Right atrium auricular region (tissue), 2 donors: Measurements from ENCODE around the gene BCAM. TPM values are rescaled to one million over a fixed set of nuclear protein-coding genes. Genes with fewer than 3 reads are reported as not detected.

ENCODE experiments used
- DNase-seq: peaks from one replicate; pipeline ENCODE4 v3.0.0-alpha.2; 2019; ENCODE audit warnings: low spot score
- H3K27ac ChIP-seq, 2 donors: fragments of 200-600 bp; sonication (generic); 1 replicate in 1 of 2; 2 replicates in 1 of 2; pipeline ENCODE4 v1.5.1; 2016 to 2019
- H3K27me3 ChIP-seq, 2 donors: fragments of 200-600 bp; sonication (generic); one replicate each; pipeline versions ENCODE4 v1.5.1 to v1.6.0; 2017 to 2019
- H3K36me3 ChIP-seq: fragments of 200-600 bp; sonication (generic); one replicate; pipeline ENCODE4 v1.5.1; 2016
- H3K4me1 ChIP-seq, 2 donors: fragments of 200-600 bp; sonication (generic); one replicate each; pipeline versions ENCODE4 v1.5.1 to v1.6.0; 2017 to 2019
- H3K4me3 ChIP-seq, 2 donors: fragments of 200-600 bp; sonication (generic); 1 replicate in 1 of 2; 2 replicates in 1 of 2; pipeline ENCODE4 v1.5.1; 2017 to 2019; ENCODE audit warnings: mild to moderate bottlenecking in 1 of 2, moderate library complexity in 1 of 2
- H3K9me3 ChIP-seq, 2 donors: fragments of 200-600 bp; sonication (generic); one replicate each; pipeline ENCODE4 v1.5.1; 2019
- total RNA-seq, 2 donors: library from RNA; depleted of rRNA; stranded (reverse); fragments of >200 nt; gene quantifications; one replicate each; pipeline ENCODE4 v1.1.0, GENCODE V29; 2016
- TF ChIP-seq, protein P1 (sequence below), 2 donors: fragments of 200-600 bp; sonication (generic); IDR thresholded peaks; one replicate each; pipeline ENCODE4 v1.5.1; 2019; ENCODE audit warnings: antibody characterized with exemption in 2 of 2

BCAM gene
- total RNA-seq, 2 donors from 2014 or later, result 82.1 to 102 TPM

DNA sequence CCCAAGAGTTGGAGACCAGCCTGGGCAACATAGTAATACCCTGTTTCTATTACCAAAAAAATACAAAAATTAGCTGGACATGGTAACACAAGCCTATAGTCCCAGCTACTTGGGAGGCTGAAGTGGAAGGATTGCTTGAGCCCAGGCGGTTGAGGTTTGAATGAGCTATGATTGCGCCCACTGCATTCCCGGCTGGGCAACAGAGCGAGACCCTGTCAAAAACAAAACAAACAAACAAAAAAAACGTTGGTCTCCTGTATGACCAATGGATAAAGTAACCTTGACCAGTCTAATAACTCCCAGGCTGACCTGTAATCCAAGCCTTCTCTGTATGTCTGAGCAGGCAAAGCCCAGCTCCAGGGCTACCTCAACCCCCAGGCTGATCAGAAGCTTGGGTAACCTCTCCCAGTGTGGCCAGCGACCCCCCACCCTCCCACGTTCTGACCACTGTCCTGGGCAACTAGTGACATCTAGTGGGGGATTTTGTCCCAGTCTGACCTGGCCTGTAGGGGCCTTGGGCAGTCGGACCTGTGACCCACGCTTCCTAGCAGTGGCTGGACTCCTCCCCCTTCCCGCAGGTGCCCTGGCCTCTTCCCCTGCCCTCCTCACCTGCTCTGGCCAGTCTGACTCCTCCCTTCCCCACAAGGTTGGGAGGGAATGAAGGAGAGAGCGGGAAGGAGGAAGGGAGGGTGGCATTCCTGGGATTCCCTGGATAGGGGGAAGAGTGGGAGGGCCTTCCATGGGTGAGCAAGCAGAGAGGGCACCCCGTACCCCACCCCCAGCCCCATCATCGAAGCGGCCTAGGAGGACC lies 1.0 kb upstream of the BCAM start:
- Histone ChIP-seq H3K27ac (peak overlapping the region; percentile 56 to 75), H3K4me3 (peak overlapping the region in 1 of 2 donors; percentile 66), H3K36me3 (peaks cover under 1% of the 10 kb centered on the region), H3K27me3 (no peaks in the 10 kb centered on the region), H3K4me1 (peaks cover 0 to 31% of the 10 kb centered on the region in 2 donors), H3K9me3 (no peaks in the 10 kb centered on the region)
- no peak for DNase-seq
- TF ChIP-seq, protein P1, sequence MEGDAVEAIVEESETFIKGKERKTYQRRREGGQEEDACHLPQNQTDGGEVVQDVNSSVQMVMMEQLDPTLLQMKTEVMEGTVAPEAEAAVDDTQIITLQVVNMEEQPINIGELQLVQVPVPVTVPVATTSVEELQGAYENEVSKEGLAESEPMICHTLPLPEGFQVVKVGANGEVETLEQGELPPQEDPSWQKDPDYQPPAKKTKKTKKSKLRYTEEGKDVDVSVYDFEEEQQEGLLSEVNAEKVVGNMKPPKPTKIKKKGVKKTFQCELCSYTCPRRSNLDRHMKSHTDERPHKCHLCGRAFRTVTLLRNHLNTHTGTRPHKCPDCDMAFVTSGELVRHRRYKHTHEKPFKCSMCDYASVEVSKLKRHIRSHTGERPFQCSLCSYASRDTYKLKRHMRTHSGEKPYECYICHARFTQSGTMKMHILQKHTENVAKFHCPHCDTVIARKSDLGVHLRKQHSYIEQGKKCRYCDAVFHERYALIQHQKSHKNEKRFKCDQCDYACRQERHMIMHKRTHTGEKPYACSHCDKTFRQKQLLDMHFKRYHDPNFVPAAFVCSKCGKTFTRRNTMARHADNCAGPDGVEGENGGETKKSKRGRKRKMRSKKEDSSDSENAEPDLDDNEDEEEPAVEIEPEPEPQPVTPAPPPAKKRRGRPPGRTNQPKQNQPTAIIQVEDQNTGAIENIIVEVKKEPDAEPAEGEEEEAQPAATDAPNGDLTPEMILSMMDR (IDR thresholded peaks at IDR 0.05), result peak; percentile 65 to 70

DNA sequence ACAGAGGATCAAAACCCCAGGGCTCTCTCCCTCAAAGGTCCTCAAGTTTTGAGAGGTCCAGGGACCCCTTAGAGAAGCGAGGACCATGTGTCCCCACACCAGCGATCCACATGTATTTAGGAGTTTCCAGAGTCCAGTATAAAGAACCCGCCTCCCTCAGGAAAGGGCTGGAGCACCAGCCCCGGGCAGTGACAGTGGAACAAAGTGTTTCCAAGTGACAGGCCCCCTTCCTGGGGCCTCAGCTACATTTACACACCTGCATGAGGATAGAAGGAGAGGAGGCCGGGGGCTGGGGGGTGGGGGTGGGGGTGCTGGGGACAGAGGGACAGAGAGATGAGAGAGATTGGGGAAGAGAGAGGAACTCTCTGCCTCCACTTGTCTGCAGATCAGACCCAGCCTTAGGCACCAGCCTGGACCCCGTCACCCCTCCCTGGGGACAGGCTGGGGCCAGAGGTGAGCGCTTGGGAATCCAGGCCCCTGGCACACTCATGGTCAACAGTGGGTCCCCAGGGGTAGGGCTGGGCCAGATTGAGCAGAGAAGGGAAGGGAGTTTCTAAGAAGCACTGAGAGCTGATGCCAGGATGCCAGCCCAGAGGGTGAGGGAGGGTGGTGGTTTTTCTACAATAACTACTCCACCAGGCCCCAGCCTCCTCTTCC lies 802 bp downstream of the BCAM start:
- Histone ChIP-seq H3K9me3 (no peaks in the 10 kb centered on the region), H3K4me1 (peaks cover 0 to 31% of the 10 kb centered on the region in 2 donors), H3K27me3 (no peaks in the 10 kb centered on the region), H3K36me3 (peaks cover 19% of the 10 kb centered on the region), H3K27ac (peak overlapping the region; percentile 56 to 75), H3K4me3 (peak overlapping the region; percentile 63 to 66)
- TF ChIP-seq, protein P1 (IDR thresholded peaks at IDR 0.05), result no peak
- no peak for DNase-seq

GRCh38 chr19:44810234-44811121 lies 1.6 kb downstream of the BCAM start:
- Histone ChIP-seq H3K4me1 (peaks cover 0 to 31% of the 10 kb centered on the region in 2 donors), H3K36me3 (peaks cover 27% of the 10 kb centered on the region), H3K27ac (peak overlapping the region; percentile 56 to 75), H3K9me3 (no peaks in the 10 kb centered on the region), H3K4me3 (peak overlapping the region; percentile 63 to 66), H3K27me3 (no peaks in the 10 kb centered on the region)
- no peak for DNase-seq
- TF ChIP-seq, protein P1 (IDR thresholded peaks at IDR 0.05), result no peak

DNA sequence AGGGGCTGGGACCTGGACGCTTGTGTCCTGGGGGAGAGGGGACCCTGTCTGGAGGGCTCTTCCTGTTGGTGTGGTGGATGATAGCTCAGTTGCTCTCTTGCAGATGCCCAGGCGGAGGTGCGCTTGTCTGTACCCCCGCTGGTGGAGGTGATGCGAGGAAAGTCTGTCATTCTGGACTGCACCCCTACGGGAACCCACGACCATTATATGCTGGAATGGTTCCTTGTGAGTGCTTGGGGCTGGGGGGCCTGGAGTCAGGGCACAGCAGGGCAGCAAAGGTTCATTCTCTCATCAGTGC lies 2.2 kb downstream of the BCAM start:
- Histone ChIP-seq H3K4me1 (peaks cover 0 to 31% of the 10 kb centered on the region in 2 donors), H3K27ac (no peak overlapping the region), H3K9me3 (no peaks in the 10 kb centered on the region), H3K4me3 (no peak overlapping the region), H3K27me3 (no peaks in the 10 kb centered on the region), H3K36me3 (peaks cover 27% of the 10 kb centered on the region)
- DNase-seq, result no peak
- TF ChIP-seq, protein P1 (IDR thresholded peaks at IDR 0.05), result no peak

DNA sequence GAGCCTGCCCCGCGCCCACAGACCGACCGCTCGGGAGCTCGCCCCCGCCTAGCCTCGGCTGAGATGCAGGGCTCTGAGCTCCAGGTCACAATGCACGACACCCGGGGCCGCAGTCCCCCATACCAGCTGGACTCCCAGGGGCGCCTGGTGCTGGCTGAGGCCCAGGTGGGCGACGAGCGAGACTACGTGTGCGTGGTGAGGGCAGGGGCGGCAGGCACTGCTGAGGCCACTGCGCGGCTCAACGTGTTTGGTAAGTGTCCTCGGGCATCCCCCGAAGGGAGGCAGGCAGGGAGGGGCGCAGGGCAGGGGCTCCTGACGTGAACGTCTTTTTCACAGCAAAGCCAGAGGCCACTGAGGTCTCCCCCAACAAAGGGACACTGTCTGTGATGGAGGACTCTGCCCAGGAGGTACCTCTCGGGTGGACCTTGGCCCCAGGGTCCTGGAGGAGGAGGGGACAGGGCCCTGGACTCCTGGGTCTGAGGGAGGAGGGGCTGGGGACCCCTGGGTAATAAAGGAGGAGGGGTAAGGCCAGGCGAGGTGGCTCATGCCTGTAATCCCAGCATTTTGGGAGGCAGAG lies 3.3 kb downstream of the BCAM start:
- TF ChIP-seq, protein P1 (IDR thresholded peaks at IDR 0.05), result no peak
- no peak for DNase-seq
- no peak overlapping the region for H3K27ac ChIP-seq
- H3K9me3 ChIP-seq, result no peaks in the 10 kb centered on the region
- no peak overlapping the region for H3K4me3 ChIP-seq
- H3K36me3 ChIP-seq, result peaks cover 27% of the 10 kb centered on the region
- no peaks in the 10 kb centered on the region for H3K27me3 ChIP-seq
- peaks cover 0 to 31% of the 10 kb centered on the region in 2 donors for H3K4me1 ChIP-seq
